GF-D8 (cell line): ENCODE data around the gene RIMBP3C.
"Not testable (repeated sequence)": the region's sequence is repeated elsewhere in the genome, so short reads cannot be mapped to it uniquely, and the experiment has no call there.

Source experiments
- DNase-seq: peaks from one replicate; lab custom pipeline; 2025; lab: John Stamatoyannopoulos, UW

Gene RIMBP3C

GRCh38 chr22:21573750-21574494 lies 22.7 kb upstream of the RIMBP3C start:
- no peak for DNase-seq

GRCh38 chr22:21573293-21573734 lies 22.1 kb upstream of the RIMBP3C start:
- no peak for DNase-seq

- no peak for DNase-seq
Measured at GRCh38 chr22:21571679-21572078, 20.4 kb upstream of the RIMBP3C start.

- no peak for DNase-seq
Measured at GRCh38 chr22:21570398-21570797, 19.1 kb upstream of the RIMBP3C start.

- peak; percentile 58 for DNase-seq
Measured at GRCh38 chr22:21569459-21570170, 18.4 kb upstream of the RIMBP3C start.

GRCh38 chr22:21569076-21569427 lies 17.8 kb upstream of the RIMBP3C start:
- not testable (repeated sequence) for DNase-seq

- DNase-seq, result no peak
Measured at GRCh38 chr22:21568347-21569075, 17.2 kb upstream of the RIMBP3C start.

GRCh38 chr22:21567456-21568346 lies 16.4 kb upstream of the RIMBP3C start, which contains the start of gene UBE2L3:
TSS of gene UBE2L3 (plus strand) at chr22:21567714. CDS start at chr22:21567745, 31 bp downstream.
- peak; percentile 48 for DNase-seq

GRCh38 chr22:21564411-21564810 lies 13.2 kb upstream of the RIMBP3C start:
- DNase-seq, result no peak

GRCh38 chr22:21563912-21564311 lies 12.7 kb upstream of the RIMBP3C start:
- DNase-seq, result no peak

GRCh38 chr22:21560657-21561056 lies 9.4 kb upstream of the RIMBP3C start:
- not testable (repeated sequence) for DNase-seq

- DNase-seq, result not testable (repeated sequence)
Measured at GRCh38 chr22:21559345-21560125, 8.3 kb upstream of the RIMBP3C start.

- not testable (repeated sequence) for DNase-seq
Measured at GRCh38 chr22:21550678-21551047, 598 bp downstream of the RIMBP3C start.

- not testable (repeated sequence) for DNase-seq
Measured at GRCh38 chr22:21550008-21550677, 1.1 kb downstream of the RIMBP3C start.

GRCh38 chr22:21549558-21549957 lies 1.7 kb downstream of the RIMBP3C start:
- not testable (repeated sequence) for DNase-seq

GRCh38 chr22:21544432-21545322 lies 6.6 kb downstream of the RIMBP3C start:
- DNase-seq, result not testable (repeated sequence)

GRCh38 chr22:21539862-21540261 lies 11.4 kb downstream of the RIMBP3C start:
- not testable (repeated sequence) for DNase-seq

GRCh38 chr22:21532863-21533648 lies 18.2 kb downstream of the RIMBP3C start:
- not testable (repeated sequence) for DNase-seq
